Heart left ventricle (tissue), 13 donors: ENCODE results near the gene SLC25A21.

Source experiments
- CTCF ChIP-seq, 12 donors: fragments of 200-600 bp; sonication (generic) in 4 of 12; IDR thresholded peaks; one replicate each; pipeline versions ENCODE4 v1.5.0 to v1.8.0; 2018 to 2022; ENCODE audit warnings: antibody characterized with exemption in 12 of 12, mild to moderate bottlenecking in 5 of 12
- POLR2A ChIP-seq, 2 donors: fragments of 450-650 bp; IDR thresholded peaks; one replicate each; pipeline ENCODE4 v1.6.1; 2017; ENCODE audit warnings: antibody characterized with exemption in 2 of 2, mild to moderate bottlenecking in 2 of 2, moderate library complexity in 2 of 2
- donor health status: ischemic (EF 13 %, LVEDD 7.1; RV severe dilation, severe dysfunction).
- donor health status: DM: no; HTN: yes; CAD: no.
- donor health status: DM: no; HTN: no; CAD: no.
- donor health status: ischemic (EF 25% LVEDD 6.9; RV normal size, moderate dysfunction).
- donor health status: ischemic (EF 25% LVEDD 5.7; RV mildly dilated, moderate dysfunction).
- donor health status: ischemic (EF 35%, LVEDD 5.7; RV mildly dilated, moderate dysfunction).
- donor health status: nonischemic (EF 11% LVEDD 7.7; RV severe dilation, severe dysfunction).
- donor health status: DM: yes; HTN: yes; CAD: no.
- donor health status: PGD.
- donor health status: ischemic (EF 29% LVEDD 5.4; RV normal size, mild dysfunction).
- donor health status: nonischemic (EF 23%, LVEDD 6.1; RV moderate dilation, normal function).

- no peak for TF ChIP-seq CTCF (IDR thresholded peaks at IDR 0.05)
- no peak for TF ChIP-seq POLR2A (IDR thresholded peaks at IDR 0.05)
Measured at GRCh38 chr14:36866867-36867266, 305.5 kb downstream of the SLC25A21 start.
